HFFc6 (cell line): Measurements from ENCODE around the gene OSGIN1. TPM values are rescaled to one million over a fixed set of nuclear protein-coding genes. Genes with fewer than 3 reads are reported as not detected.
A peak's percentile ranks its signal among the peaks of the same experiment; 100 is the strongest.

ENCODE experiments used
- DNase-seq: peaks from one replicate; pipeline ENCODE4 v3.0.0-alpha.2; 2018
- H3K27ac Mint-ChIP-seq: 2 replicates; pipeline ENCODE4 v1.8.0; 2020; ENCODE audit warnings: mild to moderate bottlenecking, mixed read lengths
- H3K27me3 Mint-ChIP-seq: 2 replicates; pipeline ENCODE4 v1.8.0; 2021; ENCODE audit warnings: mild to moderate bottlenecking, moderate library complexity, mixed read lengths; ENCODE audit not compliant: insufficient read depth
- H3K36me3 Mint-ChIP-seq: 2 replicates; pipeline ENCODE4 v1.8.0; 2021; ENCODE audit warnings: low read depth, mixed read lengths
- H3K4me1 Mint-ChIP-seq: 2 replicates; pipeline ENCODE4 v1.8.0; 2020; ENCODE audit warnings: low read depth, mixed read lengths
- H3K4me3 Mint-ChIP-seq: 2 replicates; pipeline ENCODE4 v1.8.0; 2020; ENCODE audit warnings: mild to moderate bottlenecking, moderate library complexity, mixed read lengths
- H3K9me3 Mint-ChIP-seq: 2 replicates; pipeline ENCODE4 v1.8.0; 2020; ENCODE audit warnings: mild to moderate bottlenecking, mixed read lengths
- CTCF ChIP-seq: fragments of 200-600 bp; sonication (generic); IDR thresholded peaks from 2 replicates; pipeline ENCODE4 v1.5.0; 2021; ENCODE audit warnings: antibody characterized with exemption, mild to moderate bottlenecking
- total RNA-seq, 6 experiments: library from RNA; stranded (reverse); fragmentation: NEBNext Ultra II Directional; extraction: Animal tissue kit (Norgen Biotek cat#: 25700); gene quantifications; 2 replicates in 1 of 6; 3 replicates in 5 of 6; pipeline ENCODE4 v1.2.3, GENCODE V29; 2021

The OSGIN1 gene
- total RNA-seq, 6 experiments from 2014 or later = 3.9 to 8.6 (median 7.7) TPM

- peaks cover 5% of the 10 kb centered on the region for H3K27me3 Mint-ChIP-seq
These were observed 1.5 kb upstream of the OSGIN1 start for GRCh38 chr16:83951544-83951943.

DNA sequence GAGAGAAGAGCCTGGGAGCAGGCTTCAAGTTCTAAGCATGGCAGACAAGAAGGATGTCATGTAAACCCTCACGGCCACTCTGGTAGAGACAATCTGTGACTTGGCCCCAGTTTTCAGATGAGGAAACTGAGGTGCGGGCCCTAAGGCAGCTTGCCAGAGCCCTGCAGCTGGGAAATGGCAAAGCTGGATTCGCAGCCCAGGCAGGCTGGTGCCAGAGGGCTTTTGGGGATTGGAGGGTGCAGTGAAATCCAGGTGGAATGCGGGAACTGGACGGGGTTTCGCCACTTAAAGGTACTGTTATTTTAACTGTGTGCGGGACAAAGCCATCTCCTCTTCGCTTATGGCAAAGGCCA lies 477 bp upstream of the OSGIN1 start:
- H3K9me3 Mint-ChIP-seq = peaks cover 7% of the 10 kb centered on the region
- DNase-seq = no peak
- no peaks in the 10 kb centered on the region for H3K36me3 Mint-ChIP-seq
- TF ChIP-seq CTCF = no peak
- H3K4me1 Mint-ChIP-seq = peaks cover 14% of the 10 kb centered on the region
- peak overlapping the region; percentile 82 for H3K27ac Mint-ChIP-seq
- no peaks in the 10 kb centered on the region; the same call in 1 of the 2 replicates for H3K27me3 Mint-ChIP-seq
- H3K4me3 Mint-ChIP-seq = peak overlapping the region; percentile 87

More at GRCh38 chr16:83951544-83951943, 1.5 kb upstream of the OSGIN1 start:
- Mint-ChIP-seq H3K27ac (no peak overlapping the region), H3K36me3 (no peaks in the 10 kb centered on the region), H3K4me3 (no peak overlapping the region), H3K4me1 (peaks cover 14% of the 10 kb centered on the region), H3K9me3 (peaks cover 7% of the 10 kb centered on the region)
- no peak for TF ChIP-seq CTCF
- no peak for DNase-seq

- Mint-ChIP-seq H3K27ac (peak overlapping the region; percentile 82), H3K4me1 (peaks cover 14% of the 10 kb centered on the region)
- DNase-seq = peak; percentile 30
These were observed 946 bp downstream of the OSGIN1 start for GRCh38 chr16:83953796-83954576.

DNA sequence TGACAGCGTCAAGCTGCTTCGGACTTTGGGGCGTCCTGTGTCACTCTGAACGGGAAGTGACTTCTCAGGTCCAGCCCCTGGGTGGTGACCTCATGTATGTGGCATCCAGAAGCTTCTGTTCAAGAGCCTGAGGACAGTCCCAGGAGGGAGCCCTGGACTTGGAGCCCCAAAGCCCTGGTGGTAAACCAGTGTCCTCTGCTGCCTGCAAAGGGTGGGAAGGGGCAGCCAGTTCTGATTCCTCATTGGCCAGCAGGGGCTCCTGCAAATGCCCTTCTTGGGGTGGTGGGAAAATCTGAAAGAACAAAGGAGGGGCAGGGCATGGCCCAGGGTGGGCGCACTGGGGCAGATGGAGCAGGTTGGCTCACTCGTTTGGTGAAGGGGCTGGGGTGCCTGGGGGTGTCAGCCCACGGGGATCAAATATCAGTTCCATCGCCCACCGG lies 1.6 kb downstream of the OSGIN1 start:
- H3K27ac Mint-ChIP-seq = peak overlapping the region; percentile 58
- peaks cover 14% of the 10 kb centered on the region for H3K4me1 Mint-ChIP-seq
- peak; percentile 48 for DNase-seq
- peak overlapping the region; percentile 87 for H3K4me3 Mint-ChIP-seq
- H3K27me3 Mint-ChIP-seq = no peaks in the 10 kb centered on the region; the same call in 1 of the 2 replicates
- no peak for TF ChIP-seq CTCF
- peaks cover 7% of the 10 kb centered on the region for H3K9me3 Mint-ChIP-seq
- H3K36me3 Mint-ChIP-seq = no peaks in the 10 kb centered on the region

More at GRCh38 chr16:83953796-83954576, 946 bp downstream of the OSGIN1 start:
- Mint-ChIP-seq H3K36me3 (no peaks in the 10 kb centered on the region), H3K27me3 (no peaks in the 10 kb centered on the region; the same call in 1 of the 2 replicates), H3K4me3 (peak overlapping the region; percentile 87), H3K9me3 (peaks cover 7% of the 10 kb centered on the region)
- peak; percentile 75 for TF ChIP-seq CTCF

DNA sequence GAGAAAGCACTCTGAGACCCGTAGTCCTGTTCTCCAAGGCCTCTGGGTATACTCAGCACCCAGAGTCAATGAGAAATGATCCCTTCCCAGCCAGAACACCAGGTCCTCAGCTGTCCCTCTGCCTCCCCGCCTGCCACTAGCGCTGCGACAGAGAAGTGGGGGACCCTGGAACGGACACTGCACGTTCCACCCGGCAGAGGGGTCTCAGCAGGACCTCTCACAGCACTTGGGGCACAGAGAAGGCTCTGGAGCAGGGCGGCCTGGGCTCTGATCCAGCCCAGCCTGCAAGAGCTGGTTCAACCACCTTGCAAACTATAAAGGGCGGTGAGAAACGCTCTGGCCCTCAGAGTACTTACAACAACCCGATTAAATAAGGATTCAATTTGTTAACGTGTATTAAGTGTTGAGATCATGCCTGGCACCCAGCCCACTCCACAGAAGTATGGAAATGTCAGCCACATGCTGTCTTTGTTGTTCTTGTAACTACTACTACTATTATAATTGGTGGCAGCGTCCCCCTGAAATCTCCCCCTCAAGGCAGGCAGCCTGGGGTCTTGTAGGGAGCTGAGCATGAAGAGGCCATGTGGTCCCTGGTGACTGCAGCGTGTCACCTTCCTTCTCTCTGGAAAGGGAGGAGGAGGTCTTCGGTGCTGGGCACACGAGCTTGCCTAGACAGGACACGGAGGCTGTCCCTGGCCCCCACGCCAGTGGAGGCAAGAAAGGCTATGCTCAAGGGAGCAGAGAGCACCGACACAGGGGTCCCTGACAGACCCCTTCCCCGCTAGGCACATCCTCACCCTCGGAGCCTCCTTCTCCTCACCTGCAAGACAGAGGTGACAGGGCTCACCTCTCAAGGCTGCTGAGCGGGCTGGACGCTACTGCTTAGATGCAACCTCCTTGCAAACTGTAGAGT lies 2.4 kb downstream of the OSGIN1 start:
- no peaks in the 10 kb centered on the region for H3K36me3 Mint-ChIP-seq
- TF ChIP-seq CTCF = no peak
- H3K27ac Mint-ChIP-seq = no peak overlapping the region
- peaks cover 7% of the 10 kb centered on the region for H3K9me3 Mint-ChIP-seq
- DNase-seq = no peak
- H3K4me1 Mint-ChIP-seq = peaks cover 14% of the 10 kb centered on the region
- no peak overlapping the region for H3K4me3 Mint-ChIP-seq
- peaks cover 2% of the 10 kb centered on the region; the same call in 1 of the 2 replicates for H3K27me3 Mint-ChIP-seq
